H1 (cell line): ENCODE data around the gene ST6GALNAC4. TPM values are rescaled to one million over a fixed set of nuclear protein-coding genes. Genes with fewer than 3 reads are reported as not detected.

Experiments
- CTCF ChIA-PET: fragments of 300-600 bp; sonication (Branson Sonifier 250); formaldehyde crosslinking; loops from one replicate; lab custom pipeline; 2021; ENCODE audit not compliant: partially characterized antibody; lab: Charles Lee
- POLR2A ChIA-PET: fragments of 300-600 bp; sonication (Branson Sonifier 250); formaldehyde crosslinking; loops from one replicate; lab custom pipeline; 2021; ENCODE audit warnings: inconsistent platforms; ENCODE audit not compliant: partially characterized antibody; lab: Charles Lee
- DNase-seq, 2 experiments: peaks; one replicate each; pipeline versions ENCODE4 v3.0.0 to v3.0.0-alpha.2; 2010 to 2022; ENCODE audit warnings: low spot score in 2 of 2, low read depth in 1 of 2, mixed read lengths in 1 of 2
- FAIRE-seq: peaks from 2 replicates; lab custom pipeline; 2011; peaks lifted over from hg19 to GRCh38; lab: Jason Lieb, UNC
- H2AFZ ChIP-seq: 2 replicates; pipeline ENCODE4 v1.8.1; 2012; ENCODE audit warnings: low read length, inconsistent platforms
- H2AK5ac ChIP-seq: 2 replicates; pipeline ENCODE4 v1.6.1; 2013; ENCODE audit warnings: low read depth, low read length
- H2BK120ac ChIP-seq: replicated peaks from 2 replicates; pipeline ENCODE3; 2013; ENCODE audit warnings: low read depth, low read length, inconsistent platforms
- H2BK12ac ChIP-seq: 2 replicates; pipeline ENCODE4 v1.6.1; 2013; ENCODE audit warnings: low read depth, low read length
- H2BK15ac ChIP-seq: 2 replicates; pipeline ENCODE4 v1.6.1; 2013; ENCODE audit warnings: low read length
- H2BK20ac ChIP-seq: 2 replicates; pipeline ENCODE4 v1.6.1; 2013; ENCODE audit warnings: low read length
- H2BK5ac ChIP-seq: 2 replicates; pipeline ENCODE4 v1.6.1; 2013; ENCODE audit warnings: low read depth, low read length
- H3K14ac ChIP-seq: 2 replicates; pipeline ENCODE4 v1.6.1; 2013; ENCODE audit warnings: inconsistent platforms; ENCODE audit not compliant: insufficient read length
- H3K18ac ChIP-seq: 2 replicates; pipeline ENCODE4 v1.6.1; 2013; ENCODE audit warnings: low read length; ENCODE audit errors: extremely low read depth
- H3K23ac ChIP-seq: 2 replicates; pipeline ENCODE4 v1.6.1; 2013; ENCODE audit warnings: inconsistent platforms; ENCODE audit not compliant: insufficient read length
- H3K23me2 ChIP-seq: 2 replicates; pipeline ENCODE4 v1.6.1; 2013; ENCODE audit warnings: low read depth, low read length
- H3K27ac ChIP-seq: 2 replicates; pipeline ENCODE4 v1.6.1; 2011; ENCODE audit warnings: low read depth, low read length, inconsistent platforms
- H3K27me3 ChIP-seq, 4 experiments: replicated peaks in 1 of 4; 1 replicate in 1 of 4; 2 replicates in 3 of 4; pipeline versions ENCODE4 v1.6.1 to v1.8.1; 2011 to 2013; ENCODE audit warnings: low read length in 3 of 4, mild to moderate bottlenecking in 3 of 4, inconsistent platforms in 2 of 4, mixed read lengths in 2 of 4, moderate library complexity in 1 of 4; ENCODE audit not compliant: control insufficient read depth in 3 of 4, insufficient read depth in 3 of 4; ENCODE audit errors: extremely low read depth in 1 of 4
- H3K36me3 ChIP-seq, 4 experiments: 2 replicates each; pipeline versions ENCODE4 v1.6.1 to v1.8.1; 2011 to 2013; ENCODE audit warnings: mild to moderate bottlenecking in 4 of 4, low read length in 3 of 4, moderate library complexity in 2 of 4, control low read depth in 1 of 4, inconsistent platforms in 1 of 4; ENCODE audit not compliant: insufficient read depth in 4 of 4, control insufficient read depth in 2 of 4
- H3K4ac ChIP-seq: replicated peaks from 2 replicates; pipeline ENCODE3; 2013; ENCODE audit warnings: low read length, low read depth, mixed read lengths, inconsistent platforms; ENCODE audit not compliant: insufficient read length
- H3K4me1 ChIP-seq, 4 experiments: replicated peaks in 1 of 4; 1 replicate in 1 of 4; 2 replicates in 3 of 4; pipeline versions ENCODE4 v1.6.1 to v1.8.1; 2011 to 2013; ENCODE audit warnings: low read length in 3 of 4, inconsistent platforms in 2 of 4, mixed read lengths in 1 of 4; ENCODE audit not compliant: insufficient read depth in 4 of 4, control insufficient read depth in 3 of 4
- H3K4me2 ChIP-seq, 2 experiments: 2 replicates each; pipeline versions ENCODE4 v1.6.1 to v1.8.1; 2011 to 2013; ENCODE audit warnings: low read depth in 2 of 2, low read length in 2 of 2, control low read depth in 1 of 2, inconsistent platforms in 1 of 2, mild to moderate bottlenecking in 1 of 2; ENCODE audit not compliant: insufficient read depth in 1 of 2
- H3K4me3 ChIP-seq, 4 experiments: fragments of 200-600, 300-600 bp in 1 of 4; sonication (generic), shearing (Covaris generic), sonication (Bioruptor Twin) in 1 of 4; 2 replicates each; pipeline versions ENCODE4 v1.5.1 to v1.8.1; 2011 to 2016; ENCODE audit warnings: low read length in 4 of 4, low read depth in 3 of 4, control low read depth in 2 of 4, inconsistent platforms in 2 of 4, mild to moderate bottlenecking in 2 of 4, mixed read lengths in 1 of 4, moderate library complexity in 1 of 4; ENCODE audit not compliant: insufficient read depth in 2 of 4; ENCODE audit errors: extremely low read depth in 1 of 4
- H3K56ac ChIP-seq: replicated peaks from 2 replicates; pipeline ENCODE3; 2013; ENCODE audit warnings: low read depth, mild to moderate bottlenecking, mixed read lengths, low read length, inconsistent platforms; ENCODE audit not compliant: insufficient read length
- H3K79me1 ChIP-seq: 2 replicates; pipeline ENCODE4 v1.6.1; 2013; ENCODE audit warnings: low read depth, low read length, control low read depth
- H3K79me2 ChIP-seq, 2 experiments: 2 replicates each; pipeline versions ENCODE4 v1.6.1 to v1.8.1; 2012 to 2013; ENCODE audit warnings: low read length in 2 of 2, mild to moderate bottlenecking in 2 of 2, inconsistent platforms in 1 of 2; ENCODE audit not compliant: insufficient read depth in 2 of 2, control insufficient read depth in 1 of 2
- H3K9ac ChIP-seq, 4 experiments: replicated peaks in 1 of 4; 1 replicate in 1 of 4; 2 replicates in 3 of 4; pipeline versions ENCODE4 v1.6.1 to v1.8.1; 2011 to 2013; ENCODE audit warnings: low read depth in 3 of 4, low read length in 3 of 4, control low read depth in 2 of 4, mild to moderate bottlenecking in 2 of 4, moderate library complexity in 2 of 4, inconsistent platforms in 1 of 4; ENCODE audit errors: extremely low read depth in 1 of 4
- H3K9me3 ChIP-seq, 2 experiments: 2 replicates each; pipeline versions ENCODE4 v1.6.1 to v1.8.1; 2012 to 2013; ENCODE audit warnings: mild to moderate bottlenecking in 2 of 2, moderate library complexity in 2 of 2, control low read depth in 1 of 2, inconsistent platforms in 1 of 2, low read depth in 1 of 2, low read length in 1 of 2, mixed read lengths in 1 of 2; ENCODE audit not compliant: insufficient read depth in 2 of 2
- H4K20me1 ChIP-seq, 2 experiments: replicated peaks in 1 of 2; 2 replicates each; pipeline versions ENCODE3 to v1.8.1; 2011 to 2013; ENCODE audit warnings: inconsistent platforms in 2 of 2, low read length in 2 of 2, mild to moderate bottlenecking in 1 of 2; ENCODE audit not compliant: insufficient read depth in 2 of 2, control insufficient read depth in 1 of 2
- H4K5ac ChIP-seq: 2 replicates; pipeline ENCODE4 v1.6.1; 2013; ENCODE audit warnings: low read length, low read depth, mixed read lengths, inconsistent platforms; ENCODE audit not compliant: insufficient read length
- H4K8ac ChIP-seq: 2 replicates; pipeline ENCODE4 v1.8.0; 2013; ENCODE audit warnings: mild to moderate bottlenecking, moderate library complexity, low read length, inconsistent platforms; ENCODE audit not compliant: insufficient read depth; ENCODE audit errors: extremely low read depth
- H4K91ac ChIP-seq: replicated peaks from 2 replicates; pipeline ENCODE3; 2013; ENCODE audit warnings: low read length, mixed read lengths, inconsistent platforms; ENCODE audit not compliant: insufficient read length
- BRCA1 ChIP-seq: IDR thresholded peaks from 2 replicates; pipeline ENCODE4 v1.6.1; 2012; ENCODE audit warnings: low read depth, low read length, improper control_type of control experiment
- CTBP2 ChIP-seq: IDR thresholded peaks from 2 replicates; pipeline ENCODE4 v1.7.0; 2011; ENCODE audit warnings: borderline replicate concordance, mild to moderate bottlenecking, moderate library complexity, mixed read lengths, low read length; ENCODE audit not compliant: insufficient read depth, insufficient read length
- KDM4A ChIP-seq: IDR thresholded peaks from one replicate; pipeline ENCODE4 v1.7.1; 2012; ENCODE audit warnings: low read depth, mild to moderate bottlenecking, moderate library complexity, low read length, inconsistent platforms; ENCODE audit not compliant: severe bottlenecking
- NANOG ChIP-seq: IDR thresholded peaks from 2 replicates; pipeline ENCODE4 v1.6.1; 2011; ENCODE audit warnings: low read length, low read depth, mild to moderate bottlenecking, inconsistent platforms; ENCODE audit not compliant: insufficient read depth, poor library complexity, severe bottlenecking
- SIX5 ChIP-seq: IDR thresholded peaks from 2 replicates; pipeline ENCODE4 v1.6.1; 2011; ENCODE audit warnings: mild to moderate bottlenecking, low read depth, low read length
- whole genome bisulfite sequencing, 2 experiments: shearing (Covaris generic) in 1 of 2; methylation state at CpG; one replicate each; pipeline versions ENCODE4 v1.1.6 to v1.1.7; 2013 to 2015; ENCODE audit warnings: low lambda C conversion rate in 2 of 2, mixed read lengths in 2 of 2, inconsistent platforms in 1 of 2, low coverage in 1 of 2, missing lambda C conversion rate in 1 of 2; ENCODE audit not compliant: insufficient replicate concordance in 2 of 2, insufficient coverage in 1 of 2, insufficient read length in 1 of 2; ENCODE audit errors: extremely low coverage in 1 of 2, missing lambda C conversion rate in 1 of 2; 5-methylcytosine and 5-hydroxymethylcytosine counted together
- long read RNA-seq, 2 experiments: library from RNA in 1 of 2; library from capped mRNA in 1 of 2; stranded (forward); transcript quantifications; one replicate each; pipeline ENCODE4 v2.0.0, GENCODE V29; 2021; ENCODE audit warnings: inconsistent platforms in 1 of 2
- polyA minus RNA-seq, 3 experiments: library from RNA; depleted of rRNA, polyadenylated mRNA; stranded (reverse); fragments of >200 nt; gene quantifications; 1 replicate in 2 of 3; 2 replicates in 1 of 3; pipeline ENCODE4 v1.2.3, GENCODE V29; 2011
- polyA plus RNA-seq, 7 experiments: library from polyadenylated mRNA; depleted of rRNA in 3 of 7; stranded (reverse) in 5 of 7; unstranded in 2 of 7; fragments of >200 nt in 5 of 7; fragments of 200-250 nt in 2 of 7; gene quantifications; 1 replicate in 5 of 7; 2 replicates in 1 of 7; 4 replicates in 1 of 7; pipeline versions ENCODE4 v1.2.1 to v1.2.3, GENCODE V29; 2011 to 2013; ENCODE audit warnings: missing spikeins in 2 of 7, mixed read lengths in 2 of 7
- total RNA-seq: library from RNA; stranded (reverse); fragmentation: NEBNext Ultra II Directional; extraction: Animal tissue kit (Norgen Biotek cat#: 25700); gene quantifications from 2 replicates; pipeline ENCODE4 v1.2.1, GENCODE V29; 2021

Gene ST6GALNAC4, protein sequence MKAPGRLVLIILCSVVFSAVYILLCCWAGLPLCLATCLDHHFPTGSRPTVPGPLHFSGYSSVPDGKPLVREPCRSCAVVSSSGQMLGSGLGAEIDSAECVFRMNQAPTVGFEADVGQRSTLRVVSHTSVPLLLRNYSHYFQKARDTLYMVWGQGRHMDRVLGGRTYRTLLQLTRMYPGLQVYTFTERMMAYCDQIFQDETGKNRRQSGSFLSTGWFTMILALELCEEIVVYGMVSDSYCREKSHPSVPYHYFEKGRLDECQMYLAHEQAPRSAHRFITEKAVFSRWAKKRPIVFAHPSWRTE
- 21.8 and 27.0 TPM in 2 replicates for total RNA-seq
- 34.1 and 49.5 TPM in 2 replicates for polyA plus RNA-seq (2011; rRNA removed)
- 27.6 TPM for polyA plus RNA-seq (2011; cell fraction: cytosol; rRNA removed)
- polyA plus RNA-seq (2011; cell fraction: nucleus; rRNA removed) = 38.3 TPM
- 11.6 to 21.8 TPM (median 18.9 TPM) in 4 replicates for polyA plus RNA-seq (2012, experiment 1 of 2)
- 18.6 TPM for polyA plus RNA-seq (2012, experiment 2 of 2)
- polyA plus RNA-seq (2013, experiment 1 of 2) = 26.2 TPM
- polyA plus RNA-seq (2013, experiment 2 of 2) = 25.6 TPM
- polyA minus RNA-seq (2011; rRNA and poly(A)+ RNA removed) = 16.4 and 19.0 TPM in 2 replicates
- polyA minus RNA-seq (2011; cell fraction: cytosol; rRNA and poly(A)+ RNA removed) = 32.7 TPM
- polyA minus RNA-seq (2011; cell fraction: nucleus; rRNA and poly(A)+ RNA removed) = 24.5 TPM
- long read RNA-seq, experiment 1, transcript ST6GALNAC4-201 (6 exons, 1,691 nt) = major isoform, 8 of 28 reads
- long read RNA-seq, experiment 1, partial matches to known transcripts = 6 of 28 reads
- long read RNA-seq, experiment 1, other reads (novel, unspliced or antisense) = 14 of 28 reads
- long read RNA-seq, experiment 2, partial matches to known transcripts = 1 of 5 reads
- long read RNA-seq, experiment 2, other reads (novel, unspliced or antisense) = 1 of 5 reads

DNA sequence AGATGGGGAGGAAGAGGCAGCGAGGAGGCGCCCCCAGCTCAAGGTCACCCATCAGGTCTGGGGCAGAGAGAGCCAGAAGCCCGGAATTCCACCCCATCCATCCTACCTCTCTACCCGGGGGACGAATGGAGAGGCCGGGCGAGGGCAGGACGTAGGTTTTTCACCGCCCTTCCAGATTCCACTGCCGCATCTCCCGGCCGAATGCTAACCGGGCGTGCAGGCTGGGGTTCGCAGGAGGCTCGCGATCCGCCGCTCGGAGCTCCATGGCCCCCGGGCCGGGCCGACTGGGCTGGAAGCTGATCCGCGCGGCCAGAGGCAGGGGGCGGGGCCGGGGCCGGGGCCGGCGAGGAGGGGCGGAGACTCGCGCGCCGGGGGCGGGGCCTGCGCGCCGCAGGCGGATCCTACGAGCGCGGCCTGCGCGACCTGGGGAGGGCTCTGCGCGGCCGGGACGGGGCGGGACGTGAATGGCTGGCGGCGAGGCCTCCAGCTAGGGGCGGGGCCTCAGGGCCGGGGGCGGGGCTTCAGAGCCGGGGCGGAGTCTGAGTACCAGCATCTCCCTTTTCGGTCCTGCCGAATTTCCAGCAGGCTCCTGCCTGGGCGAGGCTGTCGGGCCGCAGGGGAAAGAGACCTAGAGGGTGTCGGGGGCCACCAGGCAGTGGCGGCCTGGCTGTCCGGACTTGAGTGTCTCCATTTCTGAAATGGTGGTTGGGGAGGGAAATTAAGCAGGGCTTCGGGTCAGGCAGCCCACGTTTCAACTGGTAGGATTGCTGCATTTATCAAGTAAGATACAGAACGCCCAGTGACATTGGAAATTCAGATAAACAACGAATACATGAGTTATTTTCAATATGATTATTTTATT lies at the start of gene ST6GALNAC4:
Gene ST6GALNAC4, minus strand, starts transcription at position 322 of the 862 bp plus-strand sequence. CDS start 622 bp downstream, outside the sequence.
- Histone ChIP-seq H3K18ac (no peak within 1 kb of the TSS; the same call in 1 of the 2 replicates), H3K4me3 (peak within 1 kb of the TSS; percentile 55 to 70 (median 60)), H2BK12ac (peak within 1 kb of the TSS; percentile 86; the same call in 1 of the 2 replicates), H3K56ac (no peak within 1 kb of the TSS), H3K27me3 (peaks cover 0 to 12% (median 10%) of the 10 kb centered on the region in 4 experiments; a peak in 5 of 7 replicates), H3K79me1 (no peaks in the 10 kb centered on the region), H4K20me1 (peaks cover 0 to 3% of the 10 kb centered on the region in 2 experiments), H3K23me2 (peaks cover 5% of the 10 kb centered on the region), H3K9me3 (no peaks in the 10 kb centered on the region), H3K36me3 (peaks cover 0 to 6% (median 0%) of the 10 kb centered on the region in 4 experiments; a peak in 1 of 8 replicates), H2BK20ac (no peak within 1 kb of the TSS), H3K9ac (peak within 1 kb of the TSS in 3 of 4 experiments; percentile 35 to 63 (median 43); a peak in 5 of 7 replicates), H3K4me2 (peak within 1 kb of the TSS; percentile 91 to 92), H2BK120ac (no peak within 1 kb of the TSS), H3K14ac (no peak within 1 kb of the TSS), H4K91ac (no peak within 1 kb of the TSS), H4K8ac (peak within 1 kb of the TSS; percentile 71), H2BK15ac (peak within 1 kb of the TSS; percentile 81; the same call in 1 of the 2 replicates), H3K27ac (no peak within 1 kb of the TSS), H3K23ac (no peak within 1 kb of the TSS), H2AFZ (peak within 1 kb of the TSS; percentile 24; the same call in 1 of the 2 replicates), H3K4me1 (peaks cover 4 to 8% (median 7%) of the 10 kb centered on the region in 4 experiments), H3K4ac (no peak within 1 kb of the TSS), H4K5ac (no peak within 1 kb of the TSS), H2BK5ac (0 out of 2 replicates have a peak within 1 kb of the TSS, but pooled peaks have one; percentile 15), H3K79me2 (no peaks in the 10 kb centered on the region), H2AK5ac (0 out of 2 replicates have a peak within 1 kb of the TSS, but pooled peaks have one; percentile 10)
- WGBS, 2 experiments = 12% methylated on average over 28 of the region's 71 CpGs; no CpG with 5 or more reads in 1 of the 2 experiments
- ChIA-PET POLR2A (interaction anchor here (0.6 to 3.7 kb wide), 8 partner anchors 11 to 139 kb away, joined by 3 to 16 read pairs (median 4); partner anchors contain the start of genes SH2D3C and ST6GALNAC6), CTCF (interaction anchor here (0.6 to 2.9 kb wide), 16 partner anchors 9 to 212 kb away, joined by 3 to 13 read pairs (median 4); partner anchors contain the start of genes ST6GALNAC6 and TOR2A)
- DNase-seq (peak in 1 of 2 experiments; percentile 97), FAIRE-seq (no peak)
- TF ChIP-seq SIX5 = no peak
- peak; percentile 60 for TF ChIP-seq KDM4A
- TF ChIP-seq BRCA1 = no peak
- TF ChIP-seq CTBP2 = no peak
- TF ChIP-seq NANOG = no peak
